NCI-H128 (cell line): Measurements from ENCODE around the gene ATP8B4.

ENCODE experiments used
- DNase-seq: peaks from one replicate; lab custom pipeline; 2025; ENCODE audit not compliant: unreplicated experiment; lab: John Stamatoyannopoulos, UW

The ATP8B4 gene

GRCh38 chr15:50065279-50065678 lies 53.8 kb downstream of the ATP8B4 start:
- no peak for DNase-seq

DNA sequence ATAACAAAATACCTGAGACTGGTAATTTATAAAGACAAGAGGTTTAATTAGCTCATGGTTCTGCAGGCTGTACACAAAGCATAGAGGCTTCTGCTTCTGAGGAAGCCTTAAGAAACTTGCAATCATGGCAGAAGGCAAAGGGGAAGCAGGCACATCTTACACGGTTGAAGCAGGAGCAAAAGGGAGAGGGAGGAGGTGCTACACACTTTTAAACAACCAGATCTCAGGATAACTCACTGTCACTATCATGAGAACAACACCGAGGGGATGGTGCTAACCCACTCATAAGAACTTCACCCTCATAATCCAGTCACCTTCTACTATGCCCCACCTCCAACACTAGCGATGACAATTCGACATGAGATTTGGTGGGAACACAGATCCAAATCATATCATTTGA lies 54.4 kb downstream of the ATP8B4 start:
- no peak for DNase-seq

DNA sequence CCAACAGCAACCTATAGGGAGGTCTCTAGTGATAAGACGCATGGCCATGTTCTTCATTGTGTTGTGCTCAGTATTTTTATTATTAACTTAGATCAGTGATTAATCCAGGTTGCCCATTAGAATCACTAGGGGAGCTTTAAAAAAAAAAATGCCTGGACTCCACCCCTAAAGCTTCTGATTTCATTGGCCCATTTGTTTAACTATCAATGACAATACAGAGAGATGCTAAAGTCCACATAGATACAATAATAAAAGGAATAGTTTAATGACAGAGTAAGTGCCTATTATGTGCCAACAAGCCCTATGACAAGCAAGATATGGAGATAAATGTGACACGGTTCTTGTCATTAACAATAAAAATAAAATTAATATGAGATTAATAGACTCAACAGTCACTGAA lies 55.8 kb downstream of the ATP8B4 start:
- no peak for DNase-seq

DNA sequence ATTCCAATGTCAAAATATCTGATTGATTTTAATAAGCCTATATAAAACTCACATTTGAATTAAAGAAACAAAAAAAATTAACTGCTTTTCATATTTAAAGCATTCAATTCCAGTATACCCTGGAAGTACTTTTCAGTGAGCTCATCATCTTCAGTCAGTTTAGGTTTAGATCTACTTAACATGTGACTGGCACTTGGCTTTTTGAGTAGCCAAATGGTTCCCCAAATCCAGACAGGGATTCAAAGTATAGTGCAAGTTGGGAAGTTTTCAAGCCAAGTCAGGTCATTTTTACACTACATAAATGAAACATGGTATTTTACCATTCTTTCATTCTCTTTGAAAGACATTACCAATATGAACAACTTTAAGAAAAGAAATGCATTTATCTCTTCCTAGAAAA lies 57.5 kb downstream of the ATP8B4 start:
- no peak for DNase-seq

DNA sequence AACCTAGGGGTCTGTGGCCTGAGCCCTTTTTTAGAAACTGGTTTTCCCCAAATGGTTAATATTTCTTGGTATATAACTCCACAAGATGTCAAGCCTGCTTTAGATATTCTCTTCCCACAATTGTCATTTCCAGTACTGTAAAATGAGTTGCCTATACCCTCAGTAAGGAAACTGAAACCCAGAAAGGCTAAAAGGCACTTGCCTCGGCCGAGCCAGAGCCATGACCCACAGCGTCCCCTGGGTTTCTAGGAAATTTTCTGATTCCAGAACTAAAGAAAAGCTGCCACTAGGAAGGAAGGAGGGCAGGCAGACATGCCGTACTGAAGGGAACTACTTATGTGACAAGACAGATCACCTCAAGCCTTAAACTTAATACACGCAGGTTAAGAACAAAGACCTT lies 59.1 kb downstream of the ATP8B4 start:
- no peak for DNase-seq

GRCh38 chr15:50059203-50059772 lies 59.7 kb downstream of the ATP8B4 start:
- no peak for DNase-seq

GRCh38 chr15:50057905-50058639 lies 61.0 kb downstream of the ATP8B4 start:
- no peak for DNase-seq

DNA sequence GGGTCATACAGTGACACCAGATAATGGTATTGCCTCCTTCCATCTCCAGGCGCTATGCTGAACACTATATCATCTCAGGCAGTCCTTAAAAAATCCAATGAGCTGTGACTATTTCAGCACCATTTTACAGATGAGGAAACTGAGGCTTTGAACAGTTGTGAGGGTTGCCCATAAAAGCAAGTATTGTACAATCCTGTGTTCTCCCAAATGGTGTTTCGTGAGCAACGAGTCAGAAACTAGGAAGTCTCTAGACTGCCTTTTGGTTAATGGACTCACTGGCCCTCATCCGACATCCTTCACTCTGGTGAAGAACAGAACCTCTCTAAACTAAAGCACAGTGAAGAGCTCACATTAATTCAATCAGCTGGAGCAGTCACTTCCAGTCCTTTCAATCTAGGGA lies 61.8 kb downstream of the ATP8B4 start:
- no peak for DNase-seq

GRCh38 chr15:50055750-50056157 lies 63.3 kb downstream of the ATP8B4 start:
- no peak for DNase-seq

- no peak for DNase-seq
Observed at GRCh38 chr15:50055332-50055731, 63.7 kb downstream of the ATP8B4 start.

- no peak for DNase-seq
Observed at GRCh38 chr15:50053055-50053856, 65.8 kb downstream of the ATP8B4 start.

GRCh38 chr15:50051811-50052419 lies 67.1 kb downstream of the ATP8B4 start:
- no peak for DNase-seq

- DNase-seq: no peak
Observed at GRCh38 chr15:50050986-50051743, 67.9 kb downstream of the ATP8B4 start.

DNA sequence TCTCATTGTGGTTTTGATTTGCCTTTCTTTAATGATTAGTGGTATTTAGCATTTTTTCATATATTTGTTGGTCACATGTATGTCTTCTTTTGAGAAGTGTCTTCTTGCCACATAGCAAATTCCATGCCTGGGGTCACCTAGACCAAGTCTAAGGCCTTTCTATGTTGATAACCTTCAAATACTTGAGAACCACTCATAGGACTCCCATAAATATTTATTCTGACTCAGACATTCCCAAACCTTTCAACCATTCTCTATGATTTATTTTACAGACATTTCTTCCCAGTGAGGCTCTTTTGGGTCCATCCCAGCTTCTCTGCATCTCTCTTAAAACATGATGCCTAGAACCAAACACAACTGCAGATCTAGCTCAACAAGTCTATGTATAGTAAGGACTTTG lies 69.2 kb downstream of the ATP8B4 start:
- DNase-seq: no peak

DNA sequence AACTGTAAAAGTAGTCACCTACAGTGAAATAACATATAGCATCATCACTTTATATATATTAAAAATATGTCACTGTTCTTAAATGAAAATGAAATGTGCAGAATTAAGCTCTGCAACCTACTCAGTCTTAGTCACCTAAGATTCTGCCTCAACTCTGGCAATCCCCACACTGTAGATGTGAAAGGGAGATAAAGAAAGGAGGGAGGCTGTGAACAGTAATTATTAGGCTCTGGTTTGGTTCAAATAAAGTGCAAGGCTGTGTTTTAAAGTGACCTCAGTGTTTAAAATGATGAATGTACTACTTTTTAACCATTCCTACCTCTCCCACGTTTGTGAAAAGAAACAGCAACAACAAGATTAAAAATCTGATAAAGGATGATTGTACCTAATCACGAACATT lies 72.2 kb downstream of the ATP8B4 start:
- DNase-seq: no peak

GRCh38 chr15:50046159-50046558 lies 72.9 kb downstream of the ATP8B4 start:
- no peak for DNase-seq

GRCh38 chr15:50044904-50045303 lies 74.1 kb downstream of the ATP8B4 start:
- no peak for DNase-seq

- no peak for DNase-seq
Observed at GRCh38 chr15:50044406-50044805, 74.6 kb downstream of the ATP8B4 start.

GRCh38 chr15:50042775-50043174 lies 76.3 kb downstream of the ATP8B4 start:
- DNase-seq: no peak

GRCh38 chr15:50030456-50030855 lies 88.6 kb downstream of the ATP8B4 start:
- DNase-seq: no peak

- DNase-seq: no peak
Observed at GRCh38 chr15:50028326-50028725, 90.7 kb downstream of the ATP8B4 start.
